GM12874 (cell line): ENCODE data around the gene NSUN2.

Experiments used
- TF ChIP-seq, protein P1 (sequence below): IDR thresholded peaks from 2 replicates; pipeline ENCODE4 v1.5.1; 2011; ENCODE audit warnings: low read depth, mild to moderate bottlenecking, control low read depth, low read length, moderate library complexity; ENCODE audit not compliant: insufficient read depth

The NSUN2 gene

DNA sequence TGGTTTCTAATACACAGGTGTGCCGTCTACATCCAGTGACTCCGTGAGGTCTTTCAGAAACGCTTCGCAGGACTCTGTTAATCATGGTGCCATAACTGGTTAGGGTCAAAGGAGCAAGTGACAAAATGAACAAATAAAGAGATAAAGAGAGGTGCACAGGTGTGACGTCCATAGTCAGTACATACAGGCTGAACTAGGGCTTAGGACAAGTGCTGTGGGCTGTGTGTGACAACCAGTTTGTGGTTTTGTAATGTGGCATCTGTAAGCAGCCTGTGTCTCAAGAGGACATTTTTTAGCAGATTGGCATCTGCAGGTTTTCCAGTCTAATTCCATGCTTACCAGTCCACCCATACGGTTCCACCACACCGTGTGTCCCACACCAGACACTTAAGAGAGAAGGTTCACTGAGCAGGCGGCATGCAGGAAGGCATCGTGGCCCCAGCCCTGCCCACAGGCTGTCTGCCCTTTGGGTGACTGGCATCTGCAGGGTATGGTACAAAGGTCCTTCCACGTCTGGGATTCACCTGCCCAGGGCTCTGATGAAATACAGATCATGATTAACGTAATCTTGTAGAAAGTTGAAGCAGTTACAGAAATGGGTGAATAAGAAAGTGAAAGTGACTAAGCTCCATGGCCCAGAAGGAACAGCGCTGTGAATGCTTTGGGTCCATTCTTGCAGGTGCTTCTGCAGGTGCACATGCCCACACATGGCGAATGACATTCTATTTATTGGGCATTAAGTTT is 27.3 kb upstream of the NSUN2 start:
- TF ChIP-seq, protein P1, sequence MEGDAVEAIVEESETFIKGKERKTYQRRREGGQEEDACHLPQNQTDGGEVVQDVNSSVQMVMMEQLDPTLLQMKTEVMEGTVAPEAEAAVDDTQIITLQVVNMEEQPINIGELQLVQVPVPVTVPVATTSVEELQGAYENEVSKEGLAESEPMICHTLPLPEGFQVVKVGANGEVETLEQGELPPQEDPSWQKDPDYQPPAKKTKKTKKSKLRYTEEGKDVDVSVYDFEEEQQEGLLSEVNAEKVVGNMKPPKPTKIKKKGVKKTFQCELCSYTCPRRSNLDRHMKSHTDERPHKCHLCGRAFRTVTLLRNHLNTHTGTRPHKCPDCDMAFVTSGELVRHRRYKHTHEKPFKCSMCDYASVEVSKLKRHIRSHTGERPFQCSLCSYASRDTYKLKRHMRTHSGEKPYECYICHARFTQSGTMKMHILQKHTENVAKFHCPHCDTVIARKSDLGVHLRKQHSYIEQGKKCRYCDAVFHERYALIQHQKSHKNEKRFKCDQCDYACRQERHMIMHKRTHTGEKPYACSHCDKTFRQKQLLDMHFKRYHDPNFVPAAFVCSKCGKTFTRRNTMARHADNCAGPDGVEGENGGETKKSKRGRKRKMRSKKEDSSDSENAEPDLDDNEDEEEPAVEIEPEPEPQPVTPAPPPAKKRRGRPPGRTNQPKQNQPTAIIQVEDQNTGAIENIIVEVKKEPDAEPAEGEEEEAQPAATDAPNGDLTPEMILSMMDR = no peak

DNA sequence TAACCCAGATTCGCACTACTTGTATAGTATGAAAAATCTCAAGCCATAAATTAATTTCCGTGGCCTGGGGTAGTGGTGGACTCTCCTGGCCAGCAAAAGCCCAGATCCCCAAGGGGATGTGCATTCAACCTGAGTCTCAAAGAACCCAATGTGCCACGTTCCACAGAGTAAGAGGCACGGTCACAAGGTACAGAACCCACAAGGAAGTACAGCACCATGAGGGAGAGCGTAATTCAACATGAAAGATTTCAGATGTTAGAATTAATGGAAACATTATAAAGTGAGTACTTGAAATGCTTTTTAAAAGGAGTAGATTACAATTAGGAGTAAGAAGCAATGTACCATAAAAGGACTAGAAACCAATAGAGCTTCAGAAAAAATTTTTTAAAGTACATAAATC is 23.8 kb upstream of the NSUN2 start:
- TF ChIP-seq, protein P1 = no peak

DNA sequence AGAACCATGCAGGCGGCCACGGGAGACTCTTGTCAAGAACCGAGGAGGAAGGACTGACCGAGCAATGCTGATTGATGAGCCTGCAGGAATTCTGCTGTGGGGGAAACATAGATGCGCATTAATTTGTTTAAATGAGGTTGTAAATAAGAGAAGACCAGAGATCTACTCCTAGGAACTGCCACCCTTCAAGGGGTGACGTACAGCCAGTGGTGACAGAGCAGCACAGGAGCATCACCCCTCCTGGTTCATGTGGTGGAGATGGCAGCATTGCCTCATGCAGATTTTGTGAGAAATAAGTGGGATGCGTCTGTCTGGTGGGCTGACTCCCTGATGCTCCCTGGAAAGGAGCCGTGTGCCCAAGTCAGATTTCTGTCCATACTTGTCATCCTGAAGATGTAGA is 22.6 kb upstream of the NSUN2 start:
- TF ChIP-seq, protein P1 = no peak

DNA sequence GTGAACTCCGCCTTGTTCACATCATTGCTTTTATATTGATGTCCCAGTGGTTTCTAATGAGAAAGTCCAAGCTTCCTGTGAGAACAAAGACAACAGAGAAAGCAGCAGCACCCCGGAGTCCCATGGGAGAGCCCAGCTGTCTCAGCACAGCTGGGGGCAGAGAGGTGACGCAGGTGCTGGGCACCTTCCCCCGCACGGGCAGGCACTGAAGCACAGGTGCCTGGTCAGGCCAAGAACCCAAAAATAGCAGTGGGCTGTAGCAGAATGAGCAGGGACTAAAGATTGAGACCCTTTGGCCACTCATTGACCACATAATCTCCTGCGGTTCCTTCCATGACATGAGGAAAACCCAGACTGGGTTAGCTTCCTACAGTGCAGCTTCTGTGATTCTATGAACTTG is 19.2 kb upstream of the NSUN2 start:
- TF ChIP-seq, protein P1 = no peak

DNA sequence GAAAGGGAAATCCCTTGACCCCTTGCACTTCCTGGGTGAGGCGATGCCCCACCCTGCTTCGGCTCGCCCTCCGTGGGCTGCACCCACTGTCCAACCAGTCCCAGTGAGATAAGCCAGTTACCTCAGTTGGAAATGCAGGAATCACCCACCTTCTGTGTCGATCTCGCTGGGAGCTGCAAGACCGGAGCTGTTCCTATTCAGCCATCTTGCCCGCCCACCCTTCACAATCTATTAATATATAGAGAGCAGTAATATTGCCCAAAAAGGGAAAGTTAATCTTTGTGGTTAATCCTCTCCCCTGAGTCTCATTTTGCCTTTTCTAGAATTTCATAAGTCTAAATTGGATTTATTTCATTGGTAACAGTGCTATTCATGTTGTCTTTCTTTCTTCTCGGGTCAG is 16.8 kb upstream of the NSUN2 start:
- TF ChIP-seq, protein P1 = no peak

DNA sequence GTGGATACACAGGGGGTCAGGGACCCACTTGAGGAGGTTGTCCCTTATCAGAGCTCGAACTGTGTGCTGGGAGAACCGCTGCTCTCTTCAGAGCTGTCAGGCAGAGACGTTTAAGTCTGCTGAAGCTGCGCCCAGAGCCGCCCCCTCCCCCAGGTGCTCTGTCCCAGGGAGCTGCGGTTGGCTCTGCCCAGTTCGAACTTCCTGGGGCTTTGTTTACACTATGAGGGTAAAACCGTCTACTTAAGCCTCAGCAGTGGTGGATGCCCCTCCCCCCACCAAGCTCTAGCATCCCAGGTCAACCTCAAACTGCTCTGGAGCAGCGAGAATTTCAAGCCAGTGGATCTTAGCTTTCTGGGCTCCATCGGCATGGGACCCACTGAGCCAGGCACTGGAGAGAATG is 16.3 kb upstream of the NSUN2 start:
- TF ChIP-seq, protein P1 = no peak

DNA sequence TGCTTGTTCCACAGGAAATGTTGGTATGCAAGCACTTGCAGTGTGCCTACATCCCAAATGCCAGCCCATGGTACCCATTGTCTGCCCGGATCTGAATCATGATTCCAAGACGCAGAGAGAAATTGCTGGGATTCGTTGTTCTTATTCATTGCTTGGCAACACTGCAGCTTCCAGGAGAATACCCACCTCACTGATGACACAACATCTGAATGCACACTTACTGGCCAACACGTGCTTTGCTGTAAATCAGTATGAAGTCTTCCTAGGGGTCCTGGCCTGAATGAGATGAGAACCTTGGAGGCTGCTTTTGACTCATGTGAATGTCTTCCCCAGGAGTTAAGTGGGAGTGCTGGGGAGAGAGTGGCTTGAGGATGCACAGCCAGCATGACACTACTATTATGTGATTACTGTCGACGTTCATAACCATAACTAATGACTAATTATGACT is 12.0 kb upstream of the NSUN2 start:
- TF ChIP-seq, protein P1 = no peak
